ENCODE results near the gene TCERG1L. TPM values are rescaled to one million over a fixed set of nuclear protein-coding genes. Genes with fewer than 3 reads are reported as not detected.
"Not testable (repeated sequence)": the region's sequence is repeated elsewhere in the genome, so short reads cannot be mapped to it uniquely, and the experiment has no call there.

The TCERG1L gene
- total RNA-seq, 4 donors from 2014 or later = 0.42 to 1.3 TPM; not detected in 2

- Histone ChIP-seq H3K27ac (no peak overlapping the region), H3K4me1 (peaks cover 0 to 4% (median 0%) of the 10 kb centered on the region in 4 donors), H3K4me3 (no peak overlapping the region), H3K27me3 (no peaks in the 10 kb centered on the region), H3K9me3 (no peaks in the 10 kb centered on the region), H3K36me3 (no peaks in the 10 kb centered on the region)
- TF ChIP-seq POLR2A (IDR thresholded peaks at IDR 0.05) (no peak), CTCF (IDR thresholded peaks at IDR 0.05) (no peak), EP300 (IDR thresholded peaks at IDR 0.05) (no peak)
- 79 to 82% methylated on average over 17 of the region's 17 CpGs for WGBS, 2 donors
- no peak for DNase-seq (ENCODE audit: low spot score in 2 of 2)
These were observed 174.3 kb downstream of the TCERG1L start for GRCh38 chr10:131137223-131137622.

GRCh38 chr10:131136336-131136735, 175.2 kb downstream of the TCERG1L start:
- H3K4me3 ChIP-seq; H3K36me3 ChIP-seq; H3K27me3 ChIP-seq; DNase-seq (ENCODE audit: low spot score in 2 of 2); H3K27ac ChIP-seq; H3K9me3 ChIP-seq: not testable (repeated sequence)
- peaks cover 0 to 13% (median 0%) of the 10 kb centered on the region in 4 donors for H3K4me1 ChIP-seq
- WGBS, 2 donors = 94 to 96% methylated on average over 11 to 12 of the region's 12 CpGs

GRCh38 chr10:131135716-131136115, 175.8 kb downstream of the TCERG1L start:
- Histone ChIP-seq H3K27ac (no peak overlapping the region), H3K4me3 (no peak overlapping the region), H3K4me1 (peaks cover 0 to 17% (median 0%) of the 10 kb centered on the region in 4 donors), H3K27me3 (no peaks in the 10 kb centered on the region), H3K36me3 (no peaks in the 10 kb centered on the region), H3K9me3 (no peaks in the 10 kb centered on the region)
- WGBS, 2 donors = 86 to 88% methylated on average over 8 of the region's 12 CpGs
- DNase-seq (ENCODE audit: low spot score in 2 of 2) = no peak
- TF ChIP-seq CTCF (IDR thresholded peaks at IDR 0.05) (no peak), EP300 (IDR thresholded peaks at IDR 0.05) (no peak), POLR2A (IDR thresholded peaks at IDR 0.05) (no peak)

- Histone ChIP-seq H3K4me1 (peaks cover 0 to 17% (median 0%) of the 10 kb centered on the region in 4 donors), H3K27me3 (no peaks in the 10 kb centered on the region), H3K36me3 (no peaks in the 10 kb centered on the region), H3K4me3 (no peak overlapping the region), H3K9me3 (no peaks in the 10 kb centered on the region), H3K27ac (no peak overlapping the region)
- TF ChIP-seq EP300 (IDR thresholded peaks at IDR 0.05) (no peak), POLR2A (IDR thresholded peaks at IDR 0.05) (no peak), CTCF (IDR thresholded peaks at IDR 0.05) (no peak)
- WGBS, 2 donors = 83 to 87% methylated on average over 7 of the region's 7 CpGs
- no peak for DNase-seq (ENCODE audit: low spot score in 2 of 2)
These were observed 176.9 kb downstream of the TCERG1L start for GRCh38 chr10:131134651-131135050.

GRCh38 chr10:131134001-131134576, 177.4 kb downstream of the TCERG1L start:
- TF ChIP-seq POLR2A (IDR thresholded peaks at IDR 0.05) = no peak
- no peak for TF ChIP-seq CTCF (IDR thresholded peaks at IDR 0.05)
- no peak for TF ChIP-seq EP300 (IDR thresholded peaks at IDR 0.05)
- no peak overlapping the region for H3K4me3 ChIP-seq
- H3K36me3 ChIP-seq = no peaks in the 10 kb centered on the region
- 85 to 92% methylated on average over 7 of the region's 7 CpGs for WGBS, 2 donors
- DNase-seq (ENCODE audit: low spot score in 2 of 2) = no peak
- no peaks in the 10 kb centered on the region for H3K27me3 ChIP-seq
- H3K9me3 ChIP-seq = no peaks in the 10 kb centered on the region
- peaks cover 0 to 17% (median 0%) of the 10 kb centered on the region in 4 donors for H3K4me1 ChIP-seq
- no peak overlapping the region for H3K27ac ChIP-seq

All from tibial nerve (tissue), 4 donors.